Activated T-helper 9 cell treated with anti-CD3 and anti-CD28 coated beads, Interleukin-2, amount 50 U/mL, for 16 hours (primary cell): Measurements from ENCODE around the gene MRPS22.
"Not testable (repeated sequence)": the region's sequence is repeated elsewhere in the genome, so short reads cannot be mapped to it uniquely, and the experiment has no call there.

Experiments
- DNase-seq: peaks from one replicate; pipeline ENCODE4 v3.0.0-alpha.2; 2020; ENCODE audit warnings: low read depth

The MRPS22 gene

DNA sequence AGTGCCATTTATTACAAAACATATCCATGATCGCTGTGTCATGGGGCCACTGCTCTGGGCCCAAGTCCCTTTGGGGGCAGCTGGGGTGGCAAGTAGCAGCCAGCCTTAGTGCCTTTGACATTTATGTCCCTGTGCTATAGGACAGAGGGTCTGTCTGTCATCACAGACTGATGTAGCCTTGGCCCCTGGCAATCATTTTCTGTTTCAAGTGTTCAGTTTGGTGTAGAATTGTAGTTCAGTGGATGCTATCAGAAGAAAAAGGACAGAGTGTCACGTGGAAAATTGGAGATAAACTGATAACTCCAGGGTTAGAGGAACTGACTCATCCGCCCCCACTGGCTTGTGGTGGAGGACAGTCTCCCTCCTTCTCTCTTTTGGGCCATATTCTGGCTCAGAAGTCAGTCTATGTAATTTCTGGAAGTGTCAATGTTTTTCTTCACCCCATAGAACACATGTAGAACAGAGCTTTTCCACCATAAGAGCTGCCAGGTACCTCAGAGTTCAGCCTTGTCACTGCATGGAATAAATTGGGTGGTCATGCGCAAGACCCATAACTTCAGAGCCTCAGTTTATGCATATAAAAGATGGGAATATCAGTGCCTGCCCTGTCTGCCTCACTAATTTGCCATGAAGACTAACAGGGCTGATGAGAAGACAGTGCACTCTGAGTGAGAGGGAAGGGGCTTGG, 4.5 kb upstream of the MRPS22 start:
- no peak for DNase-seq

DNA sequence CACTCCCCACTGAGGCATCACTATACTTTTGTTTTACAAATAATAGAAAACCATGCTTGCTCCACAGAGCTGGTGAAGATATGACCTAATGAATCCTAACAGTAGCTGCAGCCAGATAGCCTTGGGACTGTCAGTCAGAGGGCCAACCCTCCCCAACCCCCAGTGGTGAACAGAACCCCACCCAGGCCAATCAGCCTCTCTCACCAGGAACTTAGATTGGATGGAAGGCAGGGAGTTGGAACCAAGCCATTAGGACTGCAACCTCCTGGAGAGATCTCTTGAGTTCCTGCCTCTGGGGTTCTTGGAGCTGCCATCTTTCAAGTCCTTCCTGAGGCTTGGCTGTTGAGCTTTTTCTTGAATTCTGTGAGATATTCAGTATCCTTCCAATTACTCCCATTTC, 3.0 kb upstream of the MRPS22 start:
- DNase-seq, result no peak

DNA sequence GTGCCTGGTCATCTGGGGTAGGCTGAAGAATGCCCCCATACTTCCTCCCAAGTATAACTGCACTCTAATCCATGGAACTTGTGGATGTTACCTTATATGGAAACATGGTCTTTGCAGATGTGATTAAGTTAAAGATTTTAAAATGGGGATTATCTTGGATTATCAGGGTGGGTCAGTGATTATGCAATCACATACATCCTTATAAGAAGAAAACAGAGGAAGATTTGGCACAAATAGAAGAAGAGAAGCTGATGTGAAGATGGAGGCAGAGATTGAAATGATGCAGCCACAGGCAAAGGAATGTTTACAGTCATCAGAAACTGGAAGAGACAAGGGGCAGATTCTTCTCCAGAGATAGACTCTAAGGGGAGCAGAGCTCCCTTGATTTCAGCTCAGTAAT, 1.8 kb upstream of the MRPS22 start:
- DNase-seq, result no peak

DNA sequence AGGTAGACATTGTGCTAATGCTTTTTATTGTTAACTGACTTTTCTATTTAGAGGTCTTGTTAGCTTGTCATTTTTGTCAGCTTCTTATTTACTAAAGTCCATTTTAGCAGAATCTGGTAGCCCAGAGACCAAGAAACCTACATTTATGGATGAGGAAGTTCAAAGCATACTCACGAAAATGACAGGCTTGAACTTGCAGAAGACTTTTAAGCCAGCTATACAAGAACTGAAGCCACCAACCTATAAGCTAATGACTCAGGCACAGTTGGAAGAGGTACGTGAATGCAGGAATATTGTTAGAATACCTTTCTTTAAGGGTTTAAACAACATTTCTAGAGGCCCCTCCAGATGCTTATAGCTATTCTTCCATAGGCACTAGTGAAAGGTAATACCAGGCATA, 3.0 kb downstream of the MRPS22 start:
- no peak for DNase-seq

DNA sequence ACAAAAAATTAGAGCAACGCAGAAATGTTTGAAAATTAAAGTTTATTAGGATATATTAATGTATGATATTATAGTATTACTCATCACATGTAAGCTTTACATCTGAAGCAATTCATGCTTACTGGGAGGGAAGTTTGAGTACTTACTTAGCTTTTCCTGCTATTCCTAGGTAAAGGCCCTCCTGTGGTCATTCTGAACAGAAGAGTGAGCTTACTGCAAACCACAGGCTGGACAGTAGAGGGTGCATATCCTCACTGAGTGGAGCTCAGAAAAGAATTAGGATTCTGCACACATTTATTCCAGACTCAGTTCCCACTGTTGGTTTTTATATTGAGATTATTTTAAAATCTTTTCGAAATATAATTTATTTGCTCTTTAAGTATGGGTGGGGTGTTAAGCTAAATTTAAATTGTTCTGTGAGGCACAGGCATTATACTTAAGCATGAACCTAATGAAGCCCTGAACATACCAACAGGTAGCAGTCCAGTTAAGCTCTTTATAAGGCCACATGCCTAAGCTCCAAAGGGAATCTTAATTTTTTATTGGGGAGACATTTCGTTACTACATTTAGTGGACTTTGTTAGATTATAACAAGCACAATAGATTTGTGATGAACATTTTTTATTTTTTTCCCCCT, 10.2 kb downstream of the MRPS22 start:
- no peak for DNase-seq

DNA sequence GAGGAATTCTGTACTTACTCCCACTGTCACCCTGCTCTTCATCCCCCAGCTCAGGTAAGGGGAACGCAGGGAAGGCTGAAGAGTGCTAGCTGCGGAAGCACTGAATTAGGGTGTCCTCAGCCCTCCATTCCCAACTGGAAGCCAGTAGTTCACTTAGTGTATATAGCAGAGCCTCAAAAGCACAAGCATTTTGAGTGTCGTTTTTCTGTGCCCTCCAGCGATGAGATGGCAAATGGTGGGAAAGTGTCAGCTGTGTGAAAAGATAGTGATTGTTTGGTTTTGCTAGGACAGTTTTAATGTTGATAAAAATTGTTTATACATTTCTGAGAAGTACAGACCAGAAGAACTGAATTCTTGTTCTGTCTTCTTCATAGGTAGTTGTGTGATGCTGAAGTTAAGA, 10.8 kb downstream of the MRPS22 start:
- DNase-seq, result no peak

DNA sequence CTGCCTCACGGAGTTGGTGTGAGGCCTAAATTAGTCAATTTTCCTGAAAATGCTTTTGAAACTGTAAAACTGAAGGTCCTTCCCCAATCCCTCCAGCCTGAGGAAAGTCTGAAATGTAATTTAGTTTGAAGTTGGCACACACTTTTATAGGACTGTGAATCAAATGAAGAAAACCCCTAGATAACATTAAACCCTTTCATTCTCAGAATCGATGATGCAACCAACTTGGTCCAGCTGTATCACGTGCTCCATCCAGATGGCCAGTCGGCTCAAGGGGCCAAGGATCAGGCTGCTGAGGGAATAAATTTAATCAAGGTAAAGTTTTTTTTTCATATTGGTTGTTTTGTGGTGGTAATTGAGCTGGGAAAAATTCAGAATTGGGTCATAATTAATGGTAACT, 11.7 kb downstream of the MRPS22 start:
- DNase-seq, result no peak

DNA sequence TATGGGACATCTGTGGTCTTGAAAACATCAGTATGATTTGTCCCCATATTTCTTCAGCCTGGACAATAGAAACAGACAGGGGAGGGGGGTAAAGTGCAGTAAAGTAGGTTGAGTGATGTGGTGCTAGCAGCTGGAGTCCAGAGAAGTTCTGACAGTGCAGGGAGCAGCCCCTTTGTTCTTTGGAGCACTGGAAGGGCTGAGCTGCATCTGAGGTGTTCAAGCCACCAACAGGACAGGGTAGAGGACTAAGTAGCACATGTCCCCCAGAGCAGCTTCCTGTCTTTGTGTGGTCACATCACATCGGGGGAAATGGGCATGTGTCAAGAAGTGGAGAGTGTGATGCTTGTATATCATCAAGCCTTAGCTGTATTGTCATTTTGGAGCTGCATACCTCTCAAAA, 12.1 kb downstream of the MRPS22 start:
- no peak for DNase-seq

DNA sequence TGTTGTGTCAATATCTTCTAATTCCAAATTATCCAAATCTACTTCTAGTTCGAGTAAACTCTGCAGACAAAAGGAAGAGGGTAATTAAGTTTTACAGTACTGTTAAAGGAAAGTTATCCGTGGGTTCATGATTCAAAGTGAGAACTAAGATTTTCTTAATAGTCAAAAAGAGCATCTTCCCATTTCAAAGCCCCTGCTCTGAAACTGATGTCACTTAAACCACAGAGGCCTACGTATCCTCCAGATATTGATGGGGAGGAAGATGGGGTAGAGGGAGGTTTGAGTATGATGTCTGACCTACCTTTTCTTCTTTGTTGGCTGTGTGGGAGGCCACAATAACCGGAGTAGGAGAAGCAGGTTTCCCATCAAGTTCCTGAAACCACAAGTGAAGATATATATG, 14.1 kb downstream of the MRPS22 start:
- no peak for DNase-seq

DNA sequence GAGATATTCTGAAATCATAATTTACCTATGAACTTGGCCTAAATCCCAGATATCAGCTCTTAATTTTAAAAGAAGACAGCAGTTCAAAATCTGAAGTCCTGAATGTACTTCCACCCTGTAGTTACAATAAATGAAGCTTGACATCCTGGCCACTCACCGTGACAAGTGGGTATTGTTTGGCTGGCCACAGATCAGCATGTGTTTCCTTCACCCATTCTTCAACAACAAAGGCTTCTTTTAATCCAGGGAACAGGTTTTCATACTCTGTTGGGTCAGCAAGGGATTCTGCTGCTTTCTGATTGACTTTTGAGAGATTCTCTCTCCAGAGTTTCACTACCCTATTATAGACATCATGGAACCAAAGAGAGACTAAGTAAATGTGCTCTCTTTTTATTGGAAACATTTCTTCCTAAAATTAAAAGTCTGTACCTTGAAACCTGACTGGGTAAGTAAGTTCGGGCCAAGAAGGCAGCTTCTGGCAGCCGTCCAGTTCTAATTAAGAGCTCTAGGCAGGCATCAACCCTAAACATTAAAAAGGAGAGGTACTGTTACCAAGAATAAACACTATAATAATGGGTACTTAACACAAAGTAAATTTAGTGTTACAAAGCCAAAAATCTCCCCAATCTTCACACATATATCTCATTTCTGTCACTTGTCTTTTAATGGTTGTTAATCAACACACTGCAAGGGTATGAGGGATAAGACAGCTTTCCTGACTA, 15.2 kb downstream of the MRPS22 start:
- no peak for DNase-seq

DNA sequence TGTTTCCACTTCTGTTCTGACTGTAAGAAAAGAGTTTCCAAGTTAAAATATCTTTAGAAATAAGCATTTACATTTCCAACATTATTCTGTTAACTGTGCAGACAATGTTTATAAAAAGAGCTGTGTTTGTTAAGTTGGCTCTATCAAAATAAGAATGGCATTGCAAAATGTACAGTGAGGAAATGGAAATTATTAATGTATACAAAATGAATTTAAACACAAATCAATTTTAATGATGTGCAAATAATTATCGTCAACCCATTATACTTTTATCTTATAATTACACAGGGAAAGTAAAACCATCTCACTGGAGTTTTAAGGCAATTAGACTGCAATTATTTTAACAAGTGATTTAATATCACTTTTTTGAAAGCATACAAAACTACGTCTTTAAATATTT, 17.5 kb downstream of the MRPS22 start:
- DNase-seq, result no peak

DNA sequence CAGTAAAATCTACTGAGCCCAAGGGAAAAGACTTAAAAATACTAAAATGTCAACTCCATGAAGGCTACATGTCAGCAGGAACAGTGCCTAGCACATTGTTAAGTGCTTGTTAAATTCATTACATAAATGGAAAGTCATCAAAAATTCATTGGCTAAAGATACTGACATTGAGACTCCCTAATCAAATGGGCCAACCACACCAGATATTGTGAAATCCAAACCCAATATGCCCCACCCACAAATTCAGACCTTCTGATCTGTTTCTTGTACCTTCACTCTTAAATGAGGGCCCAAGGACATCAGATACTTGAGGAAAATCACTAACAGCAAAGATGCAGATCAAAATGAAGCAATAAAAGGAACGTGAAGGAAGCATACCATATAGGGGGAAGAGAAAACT, 20.7 kb downstream of the MRPS22 start:
- DNase-seq, result no peak

DNA sequence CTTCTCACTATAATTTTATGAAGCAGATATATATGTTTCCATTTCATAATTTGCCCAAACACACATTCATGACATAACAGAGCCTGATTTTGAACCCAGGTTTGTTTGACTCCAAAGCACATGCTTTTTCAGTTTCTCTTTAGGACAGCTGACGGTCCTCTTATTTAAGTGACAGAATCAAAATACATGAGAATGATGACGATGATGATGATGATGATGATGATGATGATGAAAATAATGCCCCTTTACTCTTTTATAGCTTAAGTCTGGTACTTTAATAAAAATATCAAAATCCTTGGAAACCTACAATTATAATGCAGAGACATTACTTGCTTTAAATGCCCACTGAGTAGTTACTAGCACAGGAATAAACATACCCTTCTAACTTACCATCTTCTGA, 30.3 kb downstream of the MRPS22 start:
- no peak for DNase-seq

DNA sequence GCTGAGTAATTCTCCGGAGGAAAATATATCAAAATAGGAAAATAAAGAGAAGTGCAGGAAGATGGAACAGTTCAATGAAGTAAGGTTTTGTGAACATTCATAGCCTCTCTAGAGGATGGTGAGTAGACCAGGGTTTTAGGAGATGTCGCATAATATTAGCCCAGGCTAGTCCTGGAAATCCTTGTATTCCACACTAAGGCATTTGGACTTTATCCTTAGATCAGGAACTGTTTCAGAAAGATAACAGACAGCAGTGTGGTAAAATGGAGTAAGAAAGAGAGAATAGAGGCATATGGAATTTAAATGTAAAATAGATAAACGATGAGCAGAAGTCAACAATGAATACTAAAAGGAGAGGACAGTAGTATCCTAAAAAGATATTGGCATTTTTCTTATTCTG, 33.6 kb downstream of the MRPS22 start:
- no peak for DNase-seq

DNA sequence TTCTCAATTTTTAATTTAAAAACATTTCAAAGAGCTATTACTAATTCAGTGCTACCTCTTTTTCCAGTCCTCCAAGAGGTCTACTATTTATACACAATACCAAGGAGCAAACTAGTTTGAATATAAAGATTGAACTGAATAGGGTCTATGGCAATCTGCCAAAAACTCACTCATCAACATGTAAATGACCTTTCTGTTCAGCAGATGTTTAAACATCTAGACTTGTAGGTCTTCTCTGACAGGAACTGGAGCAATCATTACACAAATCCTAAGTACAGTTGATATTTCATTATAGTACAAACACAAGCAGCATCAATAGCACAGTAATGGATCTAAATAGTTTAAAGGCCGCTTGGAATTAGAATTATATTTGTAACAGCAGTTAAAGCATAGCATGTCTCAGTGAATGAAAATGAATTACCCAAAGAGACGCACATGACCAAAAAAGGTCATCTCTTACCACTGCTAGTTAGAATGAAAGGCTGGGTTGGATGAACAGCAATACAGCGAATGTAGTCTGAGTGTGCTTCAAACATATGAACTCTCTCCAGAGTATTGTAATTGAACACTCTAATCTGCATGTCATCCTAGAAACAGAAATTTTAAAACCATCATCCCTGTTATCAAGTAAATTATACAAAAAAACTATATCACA, 34.9 kb downstream of the MRPS22 start:
- DNase-seq, result no peak

DNA sequence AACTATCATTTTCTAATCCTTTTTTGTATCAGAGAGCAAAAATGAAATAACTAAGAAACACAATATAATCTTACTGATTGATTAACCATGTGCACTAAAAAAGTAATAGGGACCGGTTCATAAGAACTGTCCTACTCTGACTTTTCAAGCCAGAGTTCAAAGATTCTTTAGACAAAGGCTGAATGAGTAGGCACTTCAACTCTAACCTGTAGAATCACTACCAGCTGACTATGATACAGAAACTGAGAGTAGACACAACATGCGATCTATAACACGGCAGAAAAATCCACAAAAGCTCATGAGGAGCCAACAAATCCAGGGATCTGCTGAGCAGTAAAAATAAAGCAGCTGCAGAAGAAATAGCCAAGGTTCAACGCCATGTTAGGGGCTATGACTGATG, 36.8 kb downstream of the MRPS22 start:
- no peak for DNase-seq

DNA sequence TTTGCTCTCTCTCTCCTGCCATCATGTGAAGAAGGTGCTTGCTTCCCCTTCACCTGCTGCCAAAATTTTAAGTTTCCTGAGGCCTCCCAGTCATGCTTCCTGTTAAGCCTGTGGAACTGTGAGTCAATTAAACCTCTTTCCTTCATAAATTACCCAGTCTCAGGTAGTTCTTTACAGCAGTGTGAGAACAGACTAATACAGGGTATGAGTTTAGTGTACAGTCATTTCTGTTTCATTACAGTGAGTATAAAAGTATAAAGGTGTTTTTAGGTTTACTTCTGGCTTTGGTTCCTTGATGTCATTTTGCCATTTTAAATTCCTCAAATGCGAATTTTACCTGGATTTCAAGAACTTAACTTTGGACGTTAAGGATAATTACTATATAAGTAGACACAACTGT, 38.5 kb downstream of the MRPS22 start:
- DNase-seq, result not testable (repeated sequence)

DNA sequence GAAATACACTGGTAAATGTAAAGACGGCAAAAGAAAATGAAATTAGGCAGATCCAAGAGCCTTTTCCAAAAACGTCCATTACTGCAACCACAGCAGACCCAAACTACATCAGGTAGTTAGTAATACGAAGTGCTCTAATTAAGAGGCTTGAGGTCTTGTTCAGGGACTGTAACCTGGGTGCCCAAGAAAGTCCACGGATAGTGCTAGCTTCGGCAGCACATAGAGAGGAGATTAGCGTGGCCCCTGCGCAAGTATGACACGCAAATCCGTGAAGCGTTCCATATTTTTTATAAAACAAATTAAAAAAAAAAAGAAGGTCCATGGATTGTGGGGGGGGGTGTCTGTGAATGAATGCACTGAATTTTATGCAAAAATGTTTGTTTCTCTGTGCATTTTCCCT, 44.3 kb downstream of the MRPS22 start:
- DNase-seq, result no peak

DNA sequence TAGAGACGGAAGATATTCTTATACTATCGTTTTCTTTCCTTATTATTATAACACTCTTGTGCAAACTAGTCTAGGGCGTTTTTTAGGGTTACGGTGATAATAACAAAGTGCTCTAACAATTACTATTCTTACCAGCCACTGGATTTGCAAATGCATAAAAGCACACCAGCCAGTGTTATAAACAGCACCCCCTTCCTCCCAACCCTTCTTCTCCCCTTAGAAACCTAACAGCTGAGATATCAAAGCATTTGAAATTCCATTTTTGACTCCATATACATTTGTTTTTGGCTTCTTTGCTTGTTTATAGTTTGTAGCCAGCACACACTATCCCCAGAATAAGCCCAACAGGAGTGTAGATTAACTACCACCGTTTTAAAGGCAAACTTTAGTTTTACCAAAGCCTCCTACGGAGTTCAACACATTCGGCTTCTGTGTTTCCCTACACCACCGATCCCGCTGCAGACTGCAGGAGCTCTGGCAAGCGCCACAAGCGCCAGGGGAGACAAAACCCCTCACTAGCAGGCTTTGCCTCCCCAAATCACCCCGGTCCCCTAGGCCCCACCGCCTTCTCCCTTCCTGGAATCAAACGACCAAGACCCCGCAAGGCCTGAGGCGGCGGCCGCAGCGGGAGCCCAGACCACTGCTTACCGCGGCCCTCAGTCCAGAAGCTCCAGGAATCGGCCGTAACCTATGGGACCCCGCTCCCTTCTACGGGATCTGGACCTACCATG, 45.2 kb downstream of the MRPS22 start:
- DNase-seq, result no peak

DNA sequence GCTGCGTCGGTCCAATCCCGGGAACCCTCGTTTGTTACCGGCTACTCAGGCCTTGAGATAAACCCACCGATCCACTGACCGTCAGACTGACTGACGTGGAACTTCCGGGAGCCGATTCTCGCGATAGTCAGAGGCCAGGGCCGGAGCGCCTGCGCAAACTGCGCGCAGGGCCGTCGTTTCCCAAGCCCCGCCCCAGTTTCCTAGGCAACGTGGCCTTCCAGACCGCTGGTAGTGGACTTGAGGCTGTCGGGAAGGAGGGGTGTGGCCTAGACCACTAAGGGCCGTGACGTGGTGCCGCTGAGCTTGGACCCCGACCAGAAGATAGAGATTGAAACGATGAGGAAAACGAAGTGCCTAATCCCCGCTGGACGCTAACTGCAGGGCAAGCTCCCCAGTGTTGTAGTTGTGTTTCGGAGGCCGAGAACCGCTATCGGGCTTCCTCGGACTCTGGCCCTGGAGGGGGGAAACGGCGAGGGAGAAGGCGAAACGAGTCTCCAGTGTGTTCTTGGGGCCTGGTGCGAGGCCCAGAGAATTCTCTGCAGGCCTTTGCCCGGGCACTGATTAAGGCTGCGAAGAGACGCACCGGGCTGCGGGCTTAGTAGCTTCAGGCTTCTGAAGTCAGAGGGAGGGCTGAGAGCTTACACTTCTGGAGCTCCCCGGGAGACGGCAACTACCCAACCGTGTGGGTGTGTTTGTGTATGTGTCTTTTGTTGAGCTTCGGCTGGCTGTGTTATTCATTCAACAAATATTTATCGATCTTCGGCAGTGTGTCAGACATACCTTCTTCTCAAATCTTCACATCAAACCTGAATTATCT, 45.9 kb downstream of the MRPS22 start, which contains the start of gene COPB2:
TSS of gene COPB2 (minus strand) at position 96 of the 817 bp plus-strand sequence. CDS start 97 bp downstream, outside the sequence.
- peak; percentile 95 for DNase-seq

DNA sequence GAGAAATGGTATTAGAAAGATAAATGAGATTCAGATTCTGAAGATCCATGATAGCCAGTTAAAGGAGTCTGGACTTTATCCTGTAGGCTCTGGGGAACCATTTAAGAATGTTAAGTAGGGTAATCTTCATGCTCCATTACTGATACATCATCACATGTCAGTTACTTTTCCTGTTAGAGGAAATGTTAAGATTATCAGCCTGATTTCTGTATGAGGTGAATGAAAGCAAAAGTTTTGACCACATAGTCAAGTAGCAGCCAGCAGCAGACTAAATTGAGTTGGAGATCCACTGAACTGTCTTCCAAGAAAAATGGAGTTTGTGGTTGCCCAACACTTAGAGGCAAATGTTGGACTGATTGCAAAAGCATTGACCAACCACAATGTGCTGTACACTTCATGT, 50.3 kb downstream of the MRPS22 start:
- DNase-seq, result no peak
